ENCODE measurements around the gene XAF1.
"Not testable (repeated sequence)": the region's sequence is repeated elsewhere in the genome, so short reads cannot be mapped to it uniquely, and the experiment has no call there.

XAF1 gene

GRCh38 chr17:6797718-6798351 lies 42.0 kb downstream of the XAF1 start:
- TF ChIP-seq CTCF (IDR thresholded peaks at IDR 0.05; ENCODE audit: low read depth, low read length, missing control alignments), result no peak
- no peak overlapping the region for H3K27ac ChIP-seq
- no peaks in the 10 kb centered on the region for H3K36me3 ChIP-seq (replicated peaks)
- in situ Hi-C loops (cut with HindIII; ENCODE audit: low pct_ligation_motif_present, low sequenced_read_pairs), result no loop called here
- no peak for DNase-seq
- no peaks in the 10 kb centered on the region for H3K27me3 ChIP-seq (replicated peaks)
- H3K4me3 ChIP-seq (ENCODE audit: low read depth, low read length), result no peak overlapping the region

GRCh38 chr17:6799738-6800137 lies 43.9 kb downstream of the XAF1 start:
- TF ChIP-seq CTCF (IDR thresholded peaks at IDR 0.05; ENCODE audit: low read depth, low read length, missing control alignments), result no peak

DNA sequence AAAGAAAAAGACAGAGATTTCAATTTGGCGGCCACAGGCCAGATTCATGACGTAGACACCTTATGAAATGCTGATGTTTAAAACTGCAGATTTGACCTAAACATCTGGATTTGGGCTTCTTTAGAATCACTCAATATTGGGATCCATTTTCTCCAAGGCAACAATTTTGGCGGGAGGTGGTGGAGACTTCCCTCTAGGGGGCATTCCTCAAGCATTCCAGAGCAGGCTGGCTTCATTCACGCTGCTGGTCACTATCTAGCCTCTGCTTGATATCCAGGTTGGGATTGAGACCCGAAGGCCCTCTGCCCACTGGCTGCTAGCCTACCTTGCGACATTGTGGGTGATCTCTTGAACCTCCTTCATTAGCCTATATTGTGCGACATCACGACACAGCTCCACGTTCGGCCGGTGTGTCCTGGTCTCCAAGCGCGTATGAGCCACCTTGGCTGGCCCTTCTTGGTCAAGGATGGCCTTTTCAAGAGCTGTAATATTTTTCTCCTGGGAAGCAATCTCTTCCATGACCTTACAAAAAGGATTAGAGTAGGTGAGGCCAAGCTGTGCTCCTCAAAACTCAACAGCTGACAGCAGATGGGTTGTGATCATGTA lies 44.7 kb downstream of the XAF1 start:
- no peaks in the 10 kb centered on the region for H3K27me3 ChIP-seq (replicated peaks)
- no peak for TF ChIP-seq CTCF (IDR thresholded peaks at IDR 0.05; ENCODE audit: low read depth, low read length, missing control alignments)
- in situ Hi-C loops (cut with HindIII; ENCODE audit: low pct_ligation_motif_present, low sequenced_read_pairs), result no loop called here
- no peak overlapping the region for H3K27ac ChIP-seq
- H3K36me3 ChIP-seq (replicated peaks), result no peaks in the 10 kb centered on the region
- no peak for DNase-seq
- no peak overlapping the region for H3K4me3 ChIP-seq (ENCODE audit: low read depth, low read length)

More at GRCh38 chr17:6799738-6800137, 43.9 kb downstream of the XAF1 start:
- in situ Hi-C loops (cut with HindIII; ENCODE audit: low pct_ligation_motif_present, low sequenced_read_pairs), result no loop called here
- H3K27ac ChIP-seq, result no peak overlapping the region
- no peak for DNase-seq
- no peaks in the 10 kb centered on the region for H3K36me3 ChIP-seq (replicated peaks)
- H3K4me3 ChIP-seq (ENCODE audit: low read depth, low read length), result no peak overlapping the region
- H3K27me3 ChIP-seq (replicated peaks), result no peaks in the 10 kb centered on the region

- in situ Hi-C loops (cut with HindIII; ENCODE audit: low pct_ligation_motif_present, low sequenced_read_pairs), result no loop called here
- no peaks in the 10 kb centered on the region for H3K27me3 ChIP-seq (replicated peaks)
Measured at GRCh38 chr17:6811510-6811909, 55.7 kb downstream of the XAF1 start.

GRCh38 chr17:6812295-6812694 lies 56.4 kb downstream of the XAF1 start:
- Histone ChIP-seq H3K36me3 (replicated peaks) (no peaks in the 10 kb centered on the region), H3K27me3 (replicated peaks) (no peaks in the 10 kb centered on the region), H3K27ac (no peak overlapping the region), H3K4me3 (ENCODE audit: low read depth, low read length) (no peak overlapping the region)
- no peak for DNase-seq
- in situ Hi-C loops (cut with HindIII; ENCODE audit: low pct_ligation_motif_present, low sequenced_read_pairs), result no loop called here
- no peak for TF ChIP-seq CTCF (IDR thresholded peaks at IDR 0.05; ENCODE audit: low read depth, low read length, missing control alignments)

More at GRCh38 chr17:6811510-6811909, 55.7 kb downstream of the XAF1 start:
- Histone ChIP-seq H3K4me3 (ENCODE audit: low read depth, low read length) (no peak overlapping the region), H3K27ac (no peak overlapping the region), H3K36me3 (replicated peaks) (no peaks in the 10 kb centered on the region)
- TF ChIP-seq CTCF (IDR thresholded peaks at IDR 0.05; ENCODE audit: low read depth, low read length, missing control alignments), result no peak
- no peak for DNase-seq

DNA sequence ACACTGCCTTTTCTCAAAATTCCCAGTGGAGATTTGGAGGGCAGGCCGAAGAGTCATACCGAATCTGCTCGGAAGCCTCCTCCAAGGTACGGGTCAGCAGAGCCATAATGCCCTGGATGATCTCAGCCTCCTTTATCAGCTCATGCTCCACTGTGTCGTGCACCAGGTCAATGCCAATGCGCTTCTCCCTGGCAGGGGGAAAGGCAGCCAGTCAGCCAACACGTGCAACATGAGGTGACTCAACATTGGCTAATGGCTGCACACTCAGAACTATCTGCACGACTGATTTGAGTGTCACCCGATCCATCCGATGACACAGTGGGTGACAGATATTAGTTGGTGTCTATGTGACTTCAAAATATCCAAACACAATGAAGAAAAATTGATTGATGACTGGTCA lies 59.9 kb downstream of the XAF1 start:
- in situ Hi-C loops (cut with HindIII; ENCODE audit: low pct_ligation_motif_present, low sequenced_read_pairs), result no loop called here
- TF ChIP-seq CTCF (IDR thresholded peaks at IDR 0.05; ENCODE audit: low read depth, low read length, missing control alignments), result no peak
- H3K27ac ChIP-seq, result no peak overlapping the region
- no peak overlapping the region for H3K4me3 ChIP-seq (ENCODE audit: low read depth, low read length)
- no peak for DNase-seq
- no peaks in the 10 kb centered on the region for H3K36me3 ChIP-seq (replicated peaks)
- H3K27me3 ChIP-seq (replicated peaks), result no peaks in the 10 kb centered on the region

- H3K4me3 ChIP-seq (ENCODE audit: low read depth, low read length); H3K27me3 ChIP-seq (replicated peaks); in situ Hi-C loops (cut with HindIII; ENCODE audit: low pct_ligation_motif_present, low sequenced_read_pairs); H3K27ac ChIP-seq; DNase-seq; H3K36me3 ChIP-seq (replicated peaks): not testable (repeated sequence)
Measured at GRCh38 chr17:6816368-6816767, 60.5 kb downstream of the XAF1 start.
